ENCODE results near the gene PRKCD.

PRKCD gene

GRCh38 chr3:53230041-53230621 is 69.1 kb downstream of the PRKCD start:
- DNase-seq, result no peak
- peaks cover 72% of the 10 kb centered on the region for H3K36me3 ChIP-seq

GRCh38 chr3:53230789-53231188 is 69.8 kb downstream of the PRKCD start:
- H3K4me1 ChIP-seq, result no peaks in the 10 kb centered on the region
- H3K36me3 ChIP-seq, result peaks cover 73% of the 10 kb centered on the region
- H3K27me3 ChIP-seq, result no peaks in the 10 kb centered on the region
- TF ChIP-seq CTCF (IDR thresholded peaks at IDR 0.05; ENCODE audit: low read depth, low read length), result no peak
- no peak for DNase-seq
- no peak overlapping the region for H3K4me3 ChIP-seq (ENCODE audit: low read depth, low read length)
- H3K9me3 ChIP-seq, result no peaks in the 10 kb centered on the region

More at GRCh38 chr3:53230041-53230621, 69.1 kb downstream of the PRKCD start:
- Histone ChIP-seq H3K9me3 (no peaks in the 10 kb centered on the region), H3K4me3 (ENCODE audit: low read depth, low read length) (no peak overlapping the region), H3K4me1 (no peaks in the 10 kb centered on the region), H3K27me3 (no peaks in the 10 kb centered on the region)
- 0 out of 2 replicates have a peak, but pooled peaks have one; percentile 14 for TF ChIP-seq CTCF (IDR thresholded peaks at IDR 0.05; ENCODE audit: low read depth, low read length)

GRCh38 chr3:53231532-53232511 is 70.8 kb downstream of the PRKCD start:
- Histone ChIP-seq H3K4me1 (no peaks in the 10 kb centered on the region), H3K36me3 (peaks cover 77% of the 10 kb centered on the region), H3K27me3 (no peaks in the 10 kb centered on the region), H3K9me3 (no peaks in the 10 kb centered on the region), H3K4me3 (ENCODE audit: low read depth, low read length) (no peak overlapping the region)
- TF ChIP-seq CTCF (IDR thresholded peaks at IDR 0.05; ENCODE audit: low read depth, low read length), result no peak
- no peak for DNase-seq

- DNase-seq, result no peak
- Histone ChIP-seq H3K27me3 (no peaks in the 10 kb centered on the region), H3K4me1 (no peaks in the 10 kb centered on the region), H3K4me3 (ENCODE audit: low read depth, low read length) (no peak overlapping the region), H3K36me3 (peaks cover 71% of the 10 kb centered on the region), H3K9me3 (no peaks in the 10 kb centered on the region)
- TF ChIP-seq CTCF (IDR thresholded peaks at IDR 0.05; ENCODE audit: low read depth, low read length), result no peak
Measured at GRCh38 chr3:53232641-53233377, 71.8 kb downstream of the PRKCD start.

- Histone ChIP-seq H3K4me3 (ENCODE audit: low read depth, low read length) (no peak overlapping the region), H3K9me3 (no peaks in the 10 kb centered on the region), H3K27me3 (no peaks in the 10 kb centered on the region), H3K36me3 (peaks cover 68% of the 10 kb centered on the region), H3K4me1 (no peaks in the 10 kb centered on the region)
- DNase-seq, result no peak
- TF ChIP-seq CTCF (IDR thresholded peaks at IDR 0.05; ENCODE audit: low read depth, low read length), result no peak
Measured at GRCh38 chr3:53234130-53234840, 73.3 kb downstream of the PRKCD start.

All from BE2C (cell line).